K562 (cell line): ENCODE measurements around the gene CDC42SE2. TPM values are rescaled to one million over a fixed set of nuclear protein-coding genes. Genes with fewer than 3 reads are reported as not detected.

ENCODE experiments used
- ATAC-seq: fragments of 200-7000 bp; cut with Tn5 transposase; 3 replicates; pipeline ENCODE4 v1.9.1; 2020; ENCODE audit warnings: moderate library complexity
- BruUV-seq: library from RNA; stranded (reverse); fragments of 400-500 nt; replicated peaks from 2 replicates; lab custom pipeline; 2021; lab: Mats Ljungman, UMichigan
- CTCF ChIA-PET: fragments of 300-600 bp; formaldehyde crosslinking; extraction: SDS; loops from one replicate; lab custom pipeline; 2021; ENCODE audit warnings: low intra/inter-chr PET ratio; lab: Yijun Ruan, JAX
- POLR2A ChIA-PET: fragments of 300-600, 350-650 bp; sonication (Branson Sonifier 250); formaldehyde crosslinking; extraction: SDS; loops from one replicate; lab custom pipeline; 2021; ENCODE audit warnings: antibody characterized with exemption, inconsistent platforms; lab: Yijun Ruan, JAX
- DNase-seq, 4 experiments: peaks; one replicate each; pipeline versions ENCODE4 v3.0.0 to v3.0.0-alpha.2; 2011 to 2018; ENCODE audit warnings: low spot score in 3 of 4, mixed read lengths in 3 of 4; ENCODE audit errors: extremely low read depth in 1 of 4
- FAIRE-seq: peaks from 2 replicates; lab custom pipeline; 2011; peaks lifted over from hg19 to GRCh38; lab: Jason Lieb, UNC
- H2AFZ ChIP-seq: 2 replicates; pipeline ENCODE4 v1.6.0; 2011; ENCODE audit warnings: low read depth, low read length, control low read depth, inconsistent platforms
- H3K27ac ChIP-seq: fragments of 200-600 bp; 3 replicates; pipeline ENCODE4 v1.8.0; 2011; ENCODE audit warnings: low read depth, mild to moderate bottlenecking, control low read depth, inconsistent platforms, low read length, moderate library complexity, mixed read lengths; ENCODE audit errors: extremely low read depth
- H3K27me3 ChIP-seq, 2 experiments: fragments of 300-600 bp in 1 of 2; 2 replicates in 1 of 2; 3 replicates in 1 of 2; pipeline versions ENCODE4 v1.6.0 to v1.8.0; 2011; ENCODE audit warnings: inconsistent platforms in 2 of 2, low read length in 2 of 2, mild to moderate bottlenecking in 1 of 2, mixed read lengths in 1 of 2, moderate library complexity in 1 of 2; ENCODE audit not compliant: control insufficient read depth in 2 of 2, insufficient read depth in 2 of 2
- H3K36me3 ChIP-seq: fragments of 300-600 bp; 3 replicates; pipeline ENCODE4 v1.8.0; 2011; ENCODE audit warnings: mild to moderate bottlenecking, low read length, inconsistent platforms; ENCODE audit not compliant: control insufficient read depth, insufficient read depth
- H3K4me1 ChIP-seq, 2 experiments: fragments of 200-600 bp in 1 of 2; replicated peaks in 1 of 2; 2 replicates in 1 of 2; 3 replicates in 1 of 2; pipeline versions ENCODE4 v1.5.1 to v1.8.0; 2011; ENCODE audit warnings: inconsistent platforms in 2 of 2, low read length in 2 of 2, mild to moderate bottlenecking in 1 of 2, mixed read lengths in 1 of 2, moderate library complexity in 1 of 2; ENCODE audit not compliant: control insufficient read depth in 2 of 2, insufficient read depth in 2 of 2
- H3K4me2 ChIP-seq: 2 replicates; pipeline ENCODE4 v1.6.1; 2011; ENCODE audit warnings: low read length, control low read depth, inconsistent platforms, mixed read lengths; ENCODE audit not compliant: insufficient read depth
- H3K4me3 ChIP-seq: fragments of 200-600 bp; sonication (generic), shearing (Covaris generic); 2 replicates; pipeline ENCODE4 v1.5.1; 2016; ENCODE audit warnings: control low read depth, inconsistent platforms
- H3K79me2 ChIP-seq: fragments of 200-600 bp; 3 replicates; pipeline ENCODE4 v1.8.0; 2011; ENCODE audit warnings: low read length, inconsistent platforms; ENCODE audit not compliant: control insufficient read depth, insufficient read depth
- H3K9ac ChIP-seq, 2 experiments: 2 replicates each; pipeline versions ENCODE4 v1.6.0 to v1.6.1; 2011; ENCODE audit warnings: low read depth in 2 of 2, low read length in 2 of 2, control low read depth in 1 of 2, inconsistent platforms in 1 of 2, mild to moderate bottlenecking in 1 of 2, mixed read lengths in 1 of 2; ENCODE audit not compliant: insufficient read depth in 1 of 2
- H3K9me1 ChIP-seq: one replicate; pipeline ENCODE4 v1.6.0; 2011; ENCODE audit warnings: inconsistent platforms, mild to moderate bottlenecking, low read length, moderate library complexity; ENCODE audit not compliant: control insufficient read depth, insufficient read depth
- H3K9me3 ChIP-seq: replicated peaks from 2 replicates; pipeline ENCODE4 v1.5.1; 2011; ENCODE audit warnings: low read depth, low read length, inconsistent platforms; ENCODE audit not compliant: control insufficient read depth, insufficient read depth
- H4K20me1 ChIP-seq: replicated peaks from 2 replicates; pipeline ENCODE4 v1.6.1; 2011; ENCODE audit warnings: low read length, inconsistent platforms, mixed read lengths; ENCODE audit not compliant: control insufficient read depth, insufficient read depth
- DPF2 ChIP-seq: fragments of 450-650 bp; IDR thresholded peaks from 2 replicates; pipeline ENCODE4 v1.6.1; 2016
- EHMT2 ChIP-seq: fragments of 450-650 bp; IDR thresholded peaks from 2 replicates; pipeline ENCODE4 v1.6.1; 2018; ENCODE audit warnings: antibody characterized with exemption
- ESRRB ChIP-seq: fragments of 250-450 bp; sonication (Bioruptor Pico); IDR thresholded peaks from 2 replicates; pipeline ENCODE4 v1.5.0; 2020; ENCODE audit warnings: mild to moderate bottlenecking, moderate library complexity, borderline replicate concordance
- ETS2 ChIP-seq: IDR thresholded peaks from 2 replicates; pipeline ENCODE4 v1.6.1; 2016; ENCODE audit warnings: borderline replicate concordance, missing genetic modification characterization, mild to moderate bottlenecking, moderate library complexity, missing compliant biosample characterization; ENCODE audit not compliant: poor library complexity, severe bottlenecking
- FOXO4 ChIP-seq: fragments of 450-650 bp; formaldehyde crosslinking; IDR thresholded peaks from 2 replicates; pipeline ENCODE4 v1.4.0; 2020; ENCODE audit warnings: mild to moderate bottlenecking, moderate library complexity
- HDAC2 ChIP-seq: fragments of 450-650 bp; IDR thresholded peaks from 2 replicates; pipeline ENCODE4 v1.6.1; 2016; ENCODE audit warnings: mild to moderate bottlenecking
- NFXL1 ChIP-seq: fragments of 450-650 bp; formaldehyde crosslinking; IDR thresholded peaks from 2 replicates; pipeline ENCODE4 v1.4.0; 2021; ENCODE audit warnings: mild to moderate bottlenecking
- SMARCB1 ChIP-seq: IDR thresholded peaks from 2 replicates; pipeline ENCODE4 v1.6.1; 2011; ENCODE audit warnings: improper control_type of control experiment, low read depth; ENCODE audit not compliant: insufficient read length
- ZFPM2 ChIP-seq: fragments of 250-450 bp; sonication (Bioruptor Pico); IDR thresholded peaks from 2 replicates; pipeline ENCODE4 v1.5.1; 2022; ENCODE audit warnings: mild to moderate bottlenecking
- ZNF174 ChIP-seq: fragments of 250-450 bp; sonication (Bioruptor Pico); IDR thresholded peaks from 2 replicates; pipeline ENCODE4 v1.4.0; 2020; ENCODE audit warnings: mild to moderate bottlenecking
- ZNF175 ChIP-seq: fragments of 200-800 bp; sonication (Bioruptor generic); IDR thresholded peaks from 2 replicates; pipeline ENCODE4 v1.6.1; 2016; ENCODE audit warnings: low read depth, mild to moderate bottlenecking, missing genetic modification characterization, missing compliant biosample characterization
- ZNF224 ChIP-seq: sonication (generic); formaldehyde crosslinking; IDR thresholded peaks from 2 replicates; pipeline ENCODE4 v1.8.0; 2022; ENCODE audit warnings: mild to moderate bottlenecking, missing genetic modification reagents
- ZNF57 ChIP-seq: fragments of 450-650 bp; formaldehyde crosslinking; IDR thresholded peaks from 2 replicates; pipeline ENCODE4 v1.4.0; 2020; ENCODE audit warnings: mild to moderate bottlenecking, moderate library complexity
- WGBS: fragments of 100-300 bp; shearing (Covaris generic); methylation state at CpG from one replicate; pipeline ENCODE4 v1.1.6; 2016; ENCODE audit warnings: low coverage, mixed read lengths; ENCODE audit not compliant: insufficient coverage; ENCODE audit errors: missing lambda C conversion rate; 5-methylcytosine and 5-hydroxymethylcytosine counted together
- in situ Hi-C: fragments of 300-500 bp; cut with MboI; formaldehyde crosslinking; loops from 4 replicates; pipeline ENCODE4 v1.15.0; 2018; ENCODE audit warnings: inconsistent platforms, mixed read lengths
- intact Hi-C: fragments of 100-400 bp; cut with micrococcal nuclease; formaldehyde crosslinking; loops from 2 replicates; pipeline ENCODE4 v1.14.2; 2022
- polyA plus RNA-seq, 8 experiments: library from polyadenylated mRNA; depleted of rRNA in 4 of 8; stranded (reverse) in 5 of 8; unstranded in 3 of 8; fragments of >200 nt; fragmentation: Nextera tagmentation in 2 of 8; fragmentation: Illumina TruSeq in 1 of 8; extraction: Ambion mirVana in 2 of 8; extraction: Trizol in 1 of 8; gene quantifications; 2 replicates each; pipeline versions ENCODE4 v1.2.1 to v1.2.3, GENCODE V29; 2011 to 2014; ENCODE audit warnings: inconsistent platforms in 1 of 8, missing spikeins in 1 of 8
- total RNA-seq, 7 experiments: library from RNA; depleted of rRNA in 6 of 7; stranded (reverse); fragments of >200 nt in 6 of 7; fragmentation: Illumina TruSeq in 2 of 7; extraction: Trizol in 2 of 7; gene quantifications; 2 replicates each; pipeline versions ENCODE4 v1.2.1 to v1.2.3, GENCODE V29; 2011 to 2021; ENCODE audit warnings: low replicate concordance in 1 of 7

CDC42SE2 gene
- total and polyA plus RNA-seq, 9 of the 15 experiments (the other 6 are each of a cell fraction or from before 2014, with no cell fraction given), result 24.8 to 44.3 (median 32.7) TPM

- DNase-seq, result no peak
- ChIA-PET POLR2A (no interaction called here), CTCF (no interaction called here)
- Histone ChIP-seq H3K9me1 (no peaks in the 10 kb centered on the region), H3K9ac (no peak overlapping the region), H3K27me3 (no peaks in the 10 kb centered on the region), H3K4me3 (no peak overlapping the region), H4K20me1 (no peaks in the 10 kb centered on the region), H2AFZ (no peak overlapping the region), H3K9me3 (no peaks in the 10 kb centered on the region; the same call in 1 of the 2 replicates), H3K4me2 (no peak overlapping the region), H3K27ac (no peak overlapping the region), H3K4me1 (peaks cover 0 to 12% of the 10 kb centered on the region in 2 experiments; a peak in 3 of 5 replicates), H3K36me3 (peaks cover 11% of the 10 kb centered on the region), H3K79me2 (peaks cover 57% of the 10 kb centered on the region)
- in situ Hi-C loops (no loop called here), intact Hi-C loops (no loop called here)
- TF ChIP-seq ZNF174 (CRISPR knock-in tag), result no peak
- no peak for TF ChIP-seq ETS2 (tag)
- no peak for TF ChIP-seq ZNF224
- no peak for TF ChIP-seq EHMT2
- no peak for TF ChIP-seq ESRRB
- TF ChIP-seq ZNF57 (CRISPR knock-in tag), result no peak
- TF ChIP-seq ZNF175 (CRISPR knock-in tag), result no peak
- no peak for TF ChIP-seq DPF2
- no peak for TF ChIP-seq NFXL1 (CRISPR knock-in tag)
- TF ChIP-seq HDAC2, result no peak
- TF ChIP-seq FOXO4 (CRISPR knock-in tag), result no peak
- no peak for TF ChIP-seq ZFPM2 (CRISPR knock-in tag)
- TF ChIP-seq SMARCB1, result no peak
- BruUV-seq, result no TSS peak
- WGBS, result 79% methylated on average over 4 of the region's 4 CpGs
- ATAC-seq, result no peak
- no peak for FAIRE-seq
Measured at GRCh38 chr5:131368866-131369265, 105.0 kb downstream of the CDC42SE2 start.
